OCI-LY1 (cell line): ENCODE data around the gene PTCD3.

Experiments
- H2AFZ ChIP-seq: fragments of 200-600 bp; sonication (generic), shearing (Covaris generic); 2 replicates; pipeline ENCODE4 v1.6.0; 2014; ENCODE audit warnings: antibody characterized with exemption, mild to moderate bottlenecking, low read length
- H3F3A ChIP-seq: fragments of 200-600 bp; sonication (generic), shearing (Covaris generic); 2 replicates; pipeline ENCODE4 v1.6.0; 2014; ENCODE audit warnings: mild to moderate bottlenecking, antibody characterized with exemption, low read length, moderate library complexity; ENCODE audit not compliant: insufficient read depth
- H3K27ac ChIP-seq: fragments of 200-600 bp; sonication (generic); 2 replicates; pipeline ENCODE4 v1.5.1; 2014; ENCODE audit warnings: low read length, mixed run types, mild to moderate bottlenecking, low read depth; ENCODE audit not compliant: poor library complexity, severe bottlenecking
- H3K27me3 ChIP-seq: fragments of 200-600 bp; sonication (generic); 2 replicates; pipeline ENCODE4 v1.6.0; 2014; ENCODE audit warnings: antibody characterized with exemption, mild to moderate bottlenecking, low read length, moderate library complexity; ENCODE audit not compliant: insufficient read depth
- H3K36me3 ChIP-seq: fragments of 200-600 bp; sonication (generic); 2 replicates; pipeline ENCODE4 v1.6.1; 2014; ENCODE audit warnings: mild to moderate bottlenecking, antibody characterized with exemption, low read length, moderate library complexity, mixed read lengths; ENCODE audit not compliant: insufficient read depth
- H3K4me1 ChIP-seq: fragments of 200-600 bp; sonication (generic); 2 replicates; pipeline ENCODE4 v1.5.1; 2014; ENCODE audit warnings: mild to moderate bottlenecking, low read length, moderate library complexity; ENCODE audit not compliant: insufficient read depth, severe bottlenecking
- H3K4me2 ChIP-seq: fragments of 200-600 bp; sonication (generic), shearing (Covaris generic); 2 replicates; pipeline ENCODE4 v1.6.1; 2014; ENCODE audit warnings: low read length
- H3K4me3 ChIP-seq: fragments of 200-600 bp; sonication (generic); 2 replicates; pipeline ENCODE4 v1.5.1; 2014; ENCODE audit warnings: low read length, low read depth, mild to moderate bottlenecking, mixed read lengths; ENCODE audit not compliant: poor library complexity, severe bottlenecking
- H3K79me2 ChIP-seq: fragments of 200-600 bp; shearing (Covaris generic); 2 replicates; pipeline ENCODE4 v1.6.1; 2016; ENCODE audit warnings: mixed run types, low read length, mixed read lengths; ENCODE audit not compliant: insufficient read depth
- H3K9ac ChIP-seq: fragments of 200-600 bp; sonication (generic), shearing (Covaris generic); 2 replicates; pipeline ENCODE4 v1.6.1; 2014; ENCODE audit warnings: mild to moderate bottlenecking, low read length, mixed read lengths
- H3K9me2 ChIP-seq: fragments of 200-600 bp; sonication (generic), shearing (Covaris generic); 2 replicates; pipeline ENCODE4 v1.6.1; 2014; ENCODE audit warnings: low read depth, mild to moderate bottlenecking, low read length, mixed read lengths
- H3K9me3 ChIP-seq: fragments of 200-600 bp; shearing (Covaris generic); 2 replicates; pipeline ENCODE4 v1.6.1; 2014; ENCODE audit warnings: low read length, mixed read lengths
- H4K20me1 ChIP-seq: fragments of 200-600 bp; sonication (generic), shearing (Covaris generic); 2 replicates; pipeline ENCODE4 v1.6.0; 2016; ENCODE audit warnings: mild to moderate bottlenecking, low read length; ENCODE audit not compliant: insufficient read depth
- CTCF ChIP-seq: fragments of 200-600 bp; sonication (generic), shearing (Covaris generic); IDR thresholded peaks from 2 replicates; pipeline ENCODE4 v1.5.1; 2017; ENCODE audit warnings: mild to moderate bottlenecking, antibody characterized with exemption, low read length, moderate library complexity, mixed read lengths
- EZH2 ChIP-seq: fragments of 200-600 bp; sonication (generic), shearing (Covaris generic); IDR thresholded peaks from 2 replicates; pipeline ENCODE4 v1.8.0; 2017; ENCODE audit warnings: borderline replicate concordance, mixed run types, mild to moderate bottlenecking, antibody characterized with exemption, low read length, moderate library complexity, mixed read lengths

The PTCD3 gene

GRCh38 chr2:86064006-86064405 lies 42.0 kb upstream of the PTCD3 start:
- Histone ChIP-seq H3K4me3 (no peak overlapping the region), H3K4me1 (peaks cover 10% of the 10 kb centered on the region), H3K4me2 (no peak overlapping the region)

GRCh38 chr2:86065512-86065911 lies 40.5 kb upstream of the PTCD3 start:
- H3K36me3 ChIP-seq = peaks cover 97% of the 10 kb centered on the region
- no peak overlapping the region for H3K4me3 ChIP-seq
- H2AFZ ChIP-seq = no peak overlapping the region
- H3K27ac ChIP-seq = no peak overlapping the region
- no peaks in the 10 kb centered on the region for H3K9me2 ChIP-seq
- no peaks in the 10 kb centered on the region for H3F3A ChIP-seq
- H3K4me2 ChIP-seq = no peak overlapping the region
- no peaks in the 10 kb centered on the region for H4K20me1 ChIP-seq
- no peaks in the 10 kb centered on the region; the same call in 1 of the 2 replicates for H3K9me3 ChIP-seq
- no peak for TF ChIP-seq EZH2
- H3K9ac ChIP-seq = no peak overlapping the region
- H3K4me1 ChIP-seq = peaks cover 10% of the 10 kb centered on the region
- no peaks in the 10 kb centered on the region for H3K79me2 ChIP-seq
- no peaks in the 10 kb centered on the region for H3K27me3 ChIP-seq

More at GRCh38 chr2:86064006-86064405, 42.0 kb upstream of the PTCD3 start:
- no peaks in the 10 kb centered on the region for H3K9me2 ChIP-seq
- TF ChIP-seq CTCF (no peak), EZH2 (no peak)
- no peaks in the 10 kb centered on the region for H4K20me1 ChIP-seq
- no peaks in the 10 kb centered on the region for H3F3A ChIP-seq
- H3K27ac ChIP-seq = no peak overlapping the region
- no peaks in the 10 kb centered on the region for H3K79me2 ChIP-seq
- no peak overlapping the region for H3K9ac ChIP-seq
- no peaks in the 10 kb centered on the region for H3K27me3 ChIP-seq
- no peaks in the 10 kb centered on the region; the same call in 1 of the 2 replicates for H3K9me3 ChIP-seq
- H2AFZ ChIP-seq = no peak overlapping the region
- peaks cover 97% of the 10 kb centered on the region for H3K36me3 ChIP-seq

- Histone ChIP-seq H3K4me1 (peaks cover 10% of the 10 kb centered on the region), H2AFZ (no peak overlapping the region), H3K27me3 (no peaks in the 10 kb centered on the region), H3K79me2 (no peaks in the 10 kb centered on the region), H3K9me3 (no peaks in the 10 kb centered on the region; the same call in 1 of the 2 replicates), H3F3A (no peaks in the 10 kb centered on the region), H3K9ac (no peak overlapping the region), H3K4me2 (no peak overlapping the region), H4K20me1 (no peaks in the 10 kb centered on the region), H3K9me2 (no peaks in the 10 kb centered on the region), H3K4me3 (no peak overlapping the region), H3K27ac (no peak overlapping the region), H3K36me3 (peaks cover 97% of the 10 kb centered on the region)
- no peak for TF ChIP-seq EZH2
- no peak for TF ChIP-seq CTCF
Measured at GRCh38 chr2:86066007-86066578, 39.9 kb upstream of the PTCD3 start.

GRCh38 chr2:86066915-86067314 lies 39.1 kb upstream of the PTCD3 start:
- no peaks in the 10 kb centered on the region for H3K9me2 ChIP-seq
- TF ChIP-seq EZH2 = no peak
- no peak for TF ChIP-seq CTCF
- H3K9ac ChIP-seq = no peak overlapping the region
- H4K20me1 ChIP-seq = no peaks in the 10 kb centered on the region
- no peaks in the 10 kb centered on the region; the same call in 1 of the 2 replicates for H3K9me3 ChIP-seq
- no peak overlapping the region for H3K4me2 ChIP-seq
- H3F3A ChIP-seq = no peaks in the 10 kb centered on the region
- H3K27ac ChIP-seq = no peak overlapping the region
- H3K79me2 ChIP-seq = no peaks in the 10 kb centered on the region
- H3K36me3 ChIP-seq = peaks cover 97% of the 10 kb centered on the region
- no peak overlapping the region for H2AFZ ChIP-seq
- H3K4me1 ChIP-seq = peaks cover 14% of the 10 kb centered on the region
- no peak overlapping the region for H3K4me3 ChIP-seq
- H3K27me3 ChIP-seq = no peaks in the 10 kb centered on the region
